Cortex of kidney (tissue), 1 donor: ENCODE measurements around the gene SP4.

Experiments
- DNase-seq: peaks from one replicate; lab custom pipeline; 2025; lab: John Stamatoyannopoulos, UW

Gene SP4

DNA sequence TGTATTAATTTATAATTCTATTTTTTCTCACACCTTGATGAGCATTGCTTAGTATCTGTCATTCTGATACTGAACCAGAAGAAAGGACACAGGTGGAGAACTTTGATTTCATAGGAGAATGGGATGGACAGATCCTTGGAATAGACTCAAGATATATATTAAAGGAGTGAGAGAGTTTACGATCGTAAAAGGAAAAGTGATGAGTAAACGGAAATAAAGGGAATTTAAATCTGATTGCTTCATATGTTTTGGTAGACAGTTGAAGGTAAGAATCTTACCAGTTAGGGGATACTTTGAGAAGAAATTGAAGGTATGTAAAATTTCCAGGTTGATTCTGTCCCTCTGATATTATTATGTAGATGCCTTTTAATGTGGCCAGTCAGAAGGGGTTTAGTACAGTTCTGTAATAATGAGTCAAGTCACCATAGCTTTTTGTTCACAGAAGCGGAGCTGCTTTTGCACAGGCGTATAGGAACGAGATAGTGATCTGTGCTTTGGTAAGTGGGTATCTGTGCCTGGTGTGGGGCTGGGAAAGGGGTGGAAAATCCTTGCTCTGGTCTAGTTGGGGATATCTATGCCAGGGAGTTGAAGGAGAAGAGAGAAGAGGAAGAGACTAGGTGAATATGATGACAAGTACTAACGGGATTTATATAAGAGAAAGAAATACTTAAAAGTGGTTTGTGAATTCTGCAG is 15.4 kb downstream of the SP4 start:
- DNase-seq: no peak

GRCh38 chr7:21448974-21449373 is 21.1 kb downstream of the SP4 start:
- no peak for DNase-seq

DNA sequence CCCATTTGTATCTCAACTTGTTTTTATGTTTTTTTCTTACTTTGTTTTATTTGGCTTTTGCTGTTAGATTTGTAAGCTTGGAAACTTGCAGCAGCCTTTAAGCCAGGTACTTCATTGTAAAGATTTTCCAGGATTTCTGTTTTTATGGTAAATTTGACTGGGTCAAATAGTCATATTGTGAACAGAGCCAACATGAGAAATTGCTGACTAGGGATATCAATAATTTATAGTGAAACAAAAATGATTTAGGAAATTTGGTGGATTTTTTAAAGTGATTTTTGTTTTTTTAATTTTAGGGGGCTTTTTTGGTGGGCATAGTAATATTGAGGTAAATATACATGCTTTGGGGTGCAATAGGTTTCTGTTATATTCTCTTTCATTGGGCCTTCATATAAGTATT is 22.2 kb downstream of the SP4 start:
- DNase-seq: no peak

DNA sequence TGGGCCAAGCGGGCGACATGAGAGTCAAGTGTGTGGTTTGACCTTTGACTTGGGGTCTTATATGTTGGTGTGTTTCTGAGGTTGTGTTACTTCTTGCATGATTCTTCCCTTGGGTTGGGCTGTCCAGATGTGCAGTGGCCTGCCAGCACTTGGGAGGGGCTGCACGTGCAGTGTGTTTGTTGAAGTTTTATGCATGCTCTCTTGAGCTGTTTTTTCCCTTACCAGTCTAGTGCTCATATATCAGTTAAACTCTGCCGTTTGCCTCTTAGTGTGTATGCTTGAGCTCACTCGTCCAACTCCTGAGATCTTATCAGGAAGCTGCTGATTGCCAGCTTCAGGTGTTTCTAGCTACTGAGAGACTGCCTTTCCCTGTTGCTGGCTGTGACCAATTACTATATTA is 23.1 kb downstream of the SP4 start:
- DNase-seq: no peak

- no peak for DNase-seq
These were observed 26.3 kb downstream of the SP4 start for GRCh38 chr7:21454182-21454581.

GRCh38 chr7:21454906-21455305 is 27.0 kb downstream of the SP4 start:
- no peak for DNase-seq

- DNase-seq: no peak
These were observed 33.4 kb downstream of the SP4 start for GRCh38 chr7:21461282-21461681.

DNA sequence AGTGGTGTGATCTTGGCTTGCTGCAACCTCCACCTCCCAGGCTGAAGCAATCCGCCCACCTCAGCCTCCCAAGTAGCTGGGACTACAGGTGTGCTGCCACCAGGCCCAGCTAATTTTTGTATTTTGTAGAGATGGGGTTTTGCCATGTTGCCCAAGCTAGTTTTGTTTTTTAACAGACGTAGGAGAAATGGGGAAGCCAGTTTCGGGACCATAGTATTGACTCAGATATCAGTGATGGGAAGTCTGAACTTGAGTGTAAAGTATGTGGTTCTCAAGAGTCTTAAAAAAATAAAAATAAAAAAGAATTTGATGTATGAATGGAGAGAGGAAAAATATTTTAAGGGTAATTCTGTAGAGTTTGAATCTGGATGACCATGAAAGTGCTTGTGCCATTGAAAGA is 34.2 kb downstream of the SP4 start:
- DNase-seq: no peak

GRCh38 chr7:21463524-21463923 is 35.6 kb downstream of the SP4 start:
- DNase-seq: no peak

DNA sequence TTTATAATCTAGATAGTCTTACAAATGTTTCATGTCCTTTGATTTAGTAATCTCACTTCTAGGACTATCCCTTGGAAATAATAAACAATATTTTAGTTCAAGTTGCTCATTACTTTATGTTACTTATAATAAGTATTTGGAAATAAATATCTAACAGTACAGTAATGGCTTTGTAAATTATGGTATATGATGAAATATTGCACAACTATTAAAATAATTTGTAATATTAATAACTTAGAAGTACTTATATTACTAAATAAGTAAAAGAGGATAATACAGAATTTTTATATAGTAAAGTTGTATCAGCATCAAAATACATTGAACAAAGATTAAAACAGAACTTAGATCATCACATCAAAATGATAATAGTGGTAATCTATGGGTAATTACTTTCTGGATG is 41.1 kb downstream of the SP4 start:
- DNase-seq: no peak

GRCh38 chr7:21469894-21470293 is 42.0 kb downstream of the SP4 start:
- DNase-seq: no peak

- DNase-seq: no peak
These were observed 44.1 kb downstream of the SP4 start for GRCh38 chr7:21472029-21472428.

DNA sequence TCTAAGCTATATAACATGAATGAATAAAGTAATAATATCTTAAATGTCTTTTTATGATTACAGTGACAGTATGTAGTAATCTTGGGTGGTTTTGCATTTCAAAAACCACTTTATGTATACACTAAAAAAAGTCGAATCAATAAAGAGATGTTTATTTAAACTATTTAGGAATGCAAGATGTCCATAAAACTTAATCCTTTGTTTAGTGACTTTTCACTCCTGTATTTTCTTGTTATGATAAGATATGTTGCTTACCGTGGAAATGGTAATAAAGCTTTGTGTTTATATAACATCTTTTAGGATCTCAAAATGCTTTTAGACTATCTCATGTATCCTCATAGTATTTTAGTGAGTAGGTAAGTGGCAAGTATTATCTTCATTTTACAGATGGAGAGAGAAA is 48.5 kb downstream of the SP4 start:
- DNase-seq: no peak

DNA sequence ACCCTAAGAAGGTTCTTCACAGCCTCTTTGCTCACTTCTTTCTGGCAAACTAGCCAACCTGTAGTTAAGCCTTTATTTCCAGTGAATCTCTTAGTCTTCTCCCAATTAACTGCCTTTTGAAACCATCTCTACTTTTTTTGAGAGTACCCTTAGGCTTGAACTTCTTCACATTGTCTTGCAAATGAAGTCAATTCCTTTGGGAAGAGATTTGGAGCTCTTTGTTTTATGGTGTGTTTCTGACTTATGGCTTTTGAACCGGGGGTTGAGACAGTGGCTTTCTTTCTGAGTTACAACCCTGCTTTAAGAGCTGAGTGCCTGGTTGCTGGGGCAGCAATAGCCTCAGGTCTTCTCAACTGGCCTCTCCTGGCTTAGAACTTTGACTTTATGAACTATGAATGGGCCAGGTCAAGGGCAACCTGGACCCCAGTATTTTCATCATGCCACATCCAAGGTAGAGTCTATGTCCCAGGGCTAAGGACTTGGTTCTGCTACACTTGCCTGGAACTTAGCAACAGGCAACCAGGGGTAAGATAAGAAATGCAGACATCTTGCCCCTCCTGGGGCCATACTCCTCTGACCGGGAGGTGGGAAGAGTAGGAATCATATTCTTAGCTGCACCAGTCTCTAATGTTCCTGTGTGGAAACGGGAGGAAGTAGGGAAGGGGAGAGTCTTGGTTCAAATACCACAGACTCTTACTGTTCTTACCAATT is 53.0 kb downstream of the SP4 start:
- DNase-seq: no peak

DNA sequence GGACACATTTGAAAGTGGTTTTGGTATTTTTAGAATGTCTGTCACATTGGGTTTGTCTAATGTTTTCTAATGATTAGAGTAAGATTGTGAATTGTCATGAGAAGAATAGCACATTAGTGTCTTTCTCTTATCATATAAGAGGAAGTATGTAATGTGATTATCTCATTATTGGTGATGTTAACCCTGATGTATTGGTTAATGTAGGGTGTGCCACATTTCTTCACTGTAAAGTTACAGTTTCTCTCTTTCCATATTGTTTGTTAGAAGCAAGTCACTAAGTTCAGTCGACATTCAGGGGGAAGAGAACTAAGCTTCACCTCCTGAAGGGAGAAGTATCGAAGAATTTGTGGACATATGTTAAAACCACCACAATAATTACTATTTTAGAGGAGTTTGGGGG is 58.6 kb downstream of the SP4 start:
- no peak for DNase-seq

GRCh38 chr7:21495731-21496130 is 67.8 kb downstream of the SP4 start:
- DNase-seq: no peak

- no peak for DNase-seq
These were observed 69.2 kb downstream of the SP4 start for GRCh38 chr7:21497072-21497471.

DNA sequence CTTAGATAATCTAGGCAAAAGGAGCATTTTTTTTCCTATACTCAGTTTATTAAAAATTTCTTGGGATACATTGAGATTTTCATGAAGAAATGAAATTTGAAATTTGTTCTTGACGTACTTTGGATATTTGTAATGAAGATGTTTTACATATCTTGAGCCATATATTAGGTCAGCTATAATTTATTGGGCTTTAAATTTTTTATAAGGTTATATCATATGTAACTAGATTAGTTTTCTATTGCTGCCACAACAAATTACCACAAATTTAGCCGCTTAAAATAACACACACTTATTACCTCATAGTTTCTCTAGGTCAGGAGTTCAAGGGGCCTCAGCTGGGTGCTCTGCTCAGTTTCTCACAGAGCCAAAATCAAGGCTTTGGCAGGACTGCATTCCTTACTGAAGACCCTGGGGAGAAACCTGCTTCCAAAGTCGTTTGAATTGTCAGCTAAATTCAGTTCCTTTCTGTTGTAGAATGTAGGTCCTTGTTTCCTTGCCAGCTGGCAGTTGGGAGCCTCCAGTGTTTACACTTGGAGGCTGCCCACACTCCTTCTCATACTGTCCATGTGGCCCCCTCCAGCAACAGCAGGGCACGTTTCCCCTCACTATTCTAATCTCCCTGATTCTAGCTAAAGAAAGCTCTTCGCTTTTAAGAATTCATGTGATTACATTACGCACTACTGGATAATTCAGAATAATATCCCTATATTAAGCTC is 72.4 kb downstream of the SP4 start:
- no peak for DNase-seq

- no peak for DNase-seq
These were observed 76.1 kb downstream of the SP4 start for GRCh38 chr7:21504021-21504420.

DNA sequence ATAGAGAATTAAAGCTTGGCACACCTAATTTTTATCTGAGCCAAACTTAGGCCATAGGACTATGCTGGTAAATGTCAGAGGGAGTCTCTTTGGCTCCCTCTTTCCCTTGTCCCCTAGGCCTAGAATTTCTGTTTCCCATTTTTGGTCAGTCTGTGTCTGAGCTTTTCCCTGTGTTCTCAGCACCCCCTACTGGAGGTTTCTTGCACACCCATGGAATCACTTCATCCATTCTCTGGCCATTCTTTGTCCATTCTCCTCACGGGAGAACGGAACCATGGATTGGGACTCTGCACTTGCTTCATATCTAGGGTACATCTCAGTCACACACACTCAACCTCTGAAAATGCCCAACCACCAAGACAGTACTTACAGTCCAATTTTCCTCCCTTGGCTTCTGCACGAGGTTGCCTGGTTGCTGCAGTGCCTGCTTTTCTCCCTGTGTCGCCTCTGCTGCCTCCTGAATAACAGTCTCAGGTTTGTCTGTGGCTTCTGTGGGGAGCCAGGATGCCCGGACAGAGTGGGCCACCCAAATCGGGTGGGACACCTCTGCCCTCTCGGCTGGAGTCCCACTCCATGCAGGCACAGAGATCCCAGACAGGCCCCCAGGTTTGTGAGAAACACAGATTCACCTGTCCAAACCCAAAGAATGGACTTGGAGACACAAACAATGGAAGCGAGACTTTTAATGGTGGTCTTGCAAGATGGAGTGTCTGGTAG is 79.9 kb downstream of the SP4 start:
- no peak for DNase-seq

- no peak for DNase-seq
These were observed 80.7 kb downstream of the SP4 start for GRCh38 chr7:21508538-21508937.

GRCh38 chr7:21514062-21514461 is 86.2 kb downstream of the SP4 start:
- no peak for DNase-seq

- no peak for DNase-seq
These were observed 96.8 kb downstream of the SP4 start for GRCh38 chr7:21524680-21525079.
